ENCODE measurements around the gene TBX3. TPM values are rescaled to one million over a fixed set of nuclear protein-coding genes. Genes with fewer than 3 reads are reported as not detected.

Gene TBX3
- total and polyA plus RNA-seq, 8 donors: 0.60 to 4.6 (median 1.7) TPM

DNA sequence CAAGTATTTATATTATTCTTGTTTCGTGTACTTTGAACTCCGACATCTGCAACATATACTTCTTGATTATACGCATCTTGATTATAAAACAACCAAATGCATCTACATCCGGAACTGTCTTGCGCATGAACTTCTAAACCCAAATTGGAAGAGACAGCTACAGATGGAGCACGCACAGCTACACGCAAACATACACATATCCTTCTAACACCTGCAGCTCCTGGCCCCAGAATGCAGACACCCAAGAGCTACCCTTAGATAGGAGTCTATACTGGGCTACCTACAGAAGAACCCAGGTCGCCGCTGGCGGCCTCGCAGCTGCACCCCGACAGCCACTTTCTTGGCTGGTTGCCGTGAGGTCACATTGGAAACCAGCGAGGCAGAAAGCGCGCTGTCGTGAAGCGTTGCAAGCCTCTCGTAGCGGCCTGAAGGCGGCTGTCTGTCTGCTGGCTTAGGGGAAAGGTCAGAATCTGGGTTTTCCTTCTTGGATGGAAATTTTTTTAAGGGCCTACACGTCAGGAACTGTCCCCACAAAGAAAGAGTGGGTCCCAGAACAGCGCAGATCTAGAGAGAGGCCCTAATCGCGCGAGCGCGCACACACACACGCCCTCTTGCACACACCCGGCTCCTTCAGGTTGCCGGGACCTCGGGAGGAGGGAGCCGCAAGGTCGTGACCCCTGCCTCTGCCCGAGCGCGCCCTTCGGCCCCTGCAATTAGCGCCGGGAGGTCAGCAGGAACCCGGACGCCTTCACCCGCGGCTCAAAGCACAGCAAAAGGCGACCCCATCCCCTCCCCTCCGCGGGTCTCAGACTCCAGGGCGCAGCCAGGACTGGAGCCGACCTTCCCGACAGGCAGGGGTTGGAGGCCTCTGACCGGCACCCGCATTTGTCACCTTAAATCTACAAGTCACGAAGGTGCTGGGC lies 17.0 kb downstream of the TBX3 start:
- 19 to 25% methylated on average over 48 to 53 of the region's 53 CpGs for WGBS, 2 donors
- no peak for FAIRE-seq
- Histone ChIP-seq H3K4me1 (peaks cover 0 to 3% (median 0%) of the 10 kb centered on the region in 3 donors), H3K27ac (no peak overlapping the region), H3K4me3 (no peak overlapping the region), H3K36me3 (no peaks in the 10 kb centered on the region), H3K27me3 (peaks cover 0 to 69% (median 19%) of the 10 kb centered on the region in 4 donors), H3K9me3 (no peaks in the 10 kb centered on the region)
- peak in 1 of 6 donors; percentile 48 for DNase-seq
- no peak for ATAC-seq
- TF ChIP-seq, protein P1, sequence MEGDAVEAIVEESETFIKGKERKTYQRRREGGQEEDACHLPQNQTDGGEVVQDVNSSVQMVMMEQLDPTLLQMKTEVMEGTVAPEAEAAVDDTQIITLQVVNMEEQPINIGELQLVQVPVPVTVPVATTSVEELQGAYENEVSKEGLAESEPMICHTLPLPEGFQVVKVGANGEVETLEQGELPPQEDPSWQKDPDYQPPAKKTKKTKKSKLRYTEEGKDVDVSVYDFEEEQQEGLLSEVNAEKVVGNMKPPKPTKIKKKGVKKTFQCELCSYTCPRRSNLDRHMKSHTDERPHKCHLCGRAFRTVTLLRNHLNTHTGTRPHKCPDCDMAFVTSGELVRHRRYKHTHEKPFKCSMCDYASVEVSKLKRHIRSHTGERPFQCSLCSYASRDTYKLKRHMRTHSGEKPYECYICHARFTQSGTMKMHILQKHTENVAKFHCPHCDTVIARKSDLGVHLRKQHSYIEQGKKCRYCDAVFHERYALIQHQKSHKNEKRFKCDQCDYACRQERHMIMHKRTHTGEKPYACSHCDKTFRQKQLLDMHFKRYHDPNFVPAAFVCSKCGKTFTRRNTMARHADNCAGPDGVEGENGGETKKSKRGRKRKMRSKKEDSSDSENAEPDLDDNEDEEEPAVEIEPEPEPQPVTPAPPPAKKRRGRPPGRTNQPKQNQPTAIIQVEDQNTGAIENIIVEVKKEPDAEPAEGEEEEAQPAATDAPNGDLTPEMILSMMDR (IDR thresholded peaks at IDR 0.05): no peak
- intact Hi-C loops (cut with DNase I): loop anchor here in 2 of 3 donors (5.0 to 10.0 kb wide), 3 partner anchors 1085 to 1250 kb away; no protein-coding TSS in a partner anchor

- Histone ChIP-seq H3K27me3 (peaks cover 0 to 58% (median 19%) of the 10 kb centered on the region in 4 donors), H3K36me3 (no peaks in the 10 kb centered on the region), H3K4me3 (no peak overlapping the region), H3K4me1 (peaks cover 0 to 3% (median 0%) of the 10 kb centered on the region in 3 donors), H3K27ac (no peak overlapping the region), H3K9me3 (no peaks in the 10 kb centered on the region)
- intact Hi-C loops (cut with DNase I): loop anchor here in 2 of 3 donors (5.0 to 10.0 kb wide), 3 partner anchors 1087 to 1252 kb away; no protein-coding TSS in a partner anchor
- no peak for DNase-seq
- no peak for ATAC-seq
- FAIRE-seq: no peak
- WGBS, 2 donors: 8 to 12% methylated on average over 52 to 53 of the region's 54 CpGs
- TF ChIP-seq, protein P1 (IDR thresholded peaks at IDR 0.05): no peak
Measured at GRCh38 chr12:114665411-114666260, 18.3 kb downstream of the TBX3 start.

GRCh38 chr12:114664651-114665320 lies 19.2 kb downstream of the TBX3 start:
- Histone ChIP-seq H3K27ac (no peak overlapping the region), H3K4me3 (no peak overlapping the region)

More at GRCh38 chr12:114664651-114665320, 19.2 kb downstream of the TBX3 start:
- DNase-seq (no peak), ATAC-seq (no peak), FAIRE-seq (no peak)
- 4 to 8% methylated on average over 45 to 47 of the region's 47 CpGs for WGBS, 2 donors
- Histone ChIP-seq H3K9me3 (no peaks in the 10 kb centered on the region), H3K4me1 (peaks cover 0 to 3% (median 0%) of the 10 kb centered on the region in 3 donors), H3K27me3 (peaks cover 0 to 52% (median 18%) of the 10 kb centered on the region in 4 donors), H3K36me3 (no peaks in the 10 kb centered on the region)
- TF ChIP-seq, protein P1 (IDR thresholded peaks at IDR 0.05): no peak
- intact Hi-C loops (cut with DNase I): loop anchor here in 2 of 3 donors (5.0 to 10.0 kb wide), 3 partner anchors 1088 to 1253 kb away; no protein-coding TSS in a partner anchor
